Measurements from ENCODE around the gene RUNX1.

- TF ChIP-seq POLR2A (IDR thresholded peaks at IDR 0.05; ENCODE audit: low read length) = no peak
- TF ChIP-seq GATA1 (IDR thresholded peaks at IDR 0.05; ENCODE audit: low read depth, low read length) = no peak
These were observed 129.7 kb downstream of the RUNX1 start for GRCh38 chr21:34919406-34919805.

All from erythroblast (primary cell).